C4-2B (cell line): ENCODE results near the gene BMPR1B.

Experiments
- CTCF ChIP-seq: fragments of 450-650 bp; conservative IDR thresholded peaks from 2 replicates; pipeline ENCODE4 v1.5.1; 2017; ENCODE audit warnings: mild to moderate bottlenecking
- ZFX ChIP-seq: fragments of 450-650 bp; IDR thresholded peaks from 2 replicates; pipeline ENCODE4 v1.6.1; 2017

GRCh38 chr4:95124906-95125504, 367.2 kb downstream of the BMPR1B start:
- TF ChIP-seq CTCF (peak; percentile 77), ZFX (no peak)
